Measurements from ENCODE around the gene REXO1. TPM values are rescaled to one million over a fixed set of nuclear protein-coding genes. Genes with fewer than 3 reads are reported as not detected.

REXO1 gene
- total and polyA plus RNA-seq, 9 of the 15 experiments (the other 6 are each of a cell fraction or from before 2014, with no cell fraction given), result 0.04 to 63.3 (median 15.8) TPM

- TF ChIP-seq, protein P1, sequence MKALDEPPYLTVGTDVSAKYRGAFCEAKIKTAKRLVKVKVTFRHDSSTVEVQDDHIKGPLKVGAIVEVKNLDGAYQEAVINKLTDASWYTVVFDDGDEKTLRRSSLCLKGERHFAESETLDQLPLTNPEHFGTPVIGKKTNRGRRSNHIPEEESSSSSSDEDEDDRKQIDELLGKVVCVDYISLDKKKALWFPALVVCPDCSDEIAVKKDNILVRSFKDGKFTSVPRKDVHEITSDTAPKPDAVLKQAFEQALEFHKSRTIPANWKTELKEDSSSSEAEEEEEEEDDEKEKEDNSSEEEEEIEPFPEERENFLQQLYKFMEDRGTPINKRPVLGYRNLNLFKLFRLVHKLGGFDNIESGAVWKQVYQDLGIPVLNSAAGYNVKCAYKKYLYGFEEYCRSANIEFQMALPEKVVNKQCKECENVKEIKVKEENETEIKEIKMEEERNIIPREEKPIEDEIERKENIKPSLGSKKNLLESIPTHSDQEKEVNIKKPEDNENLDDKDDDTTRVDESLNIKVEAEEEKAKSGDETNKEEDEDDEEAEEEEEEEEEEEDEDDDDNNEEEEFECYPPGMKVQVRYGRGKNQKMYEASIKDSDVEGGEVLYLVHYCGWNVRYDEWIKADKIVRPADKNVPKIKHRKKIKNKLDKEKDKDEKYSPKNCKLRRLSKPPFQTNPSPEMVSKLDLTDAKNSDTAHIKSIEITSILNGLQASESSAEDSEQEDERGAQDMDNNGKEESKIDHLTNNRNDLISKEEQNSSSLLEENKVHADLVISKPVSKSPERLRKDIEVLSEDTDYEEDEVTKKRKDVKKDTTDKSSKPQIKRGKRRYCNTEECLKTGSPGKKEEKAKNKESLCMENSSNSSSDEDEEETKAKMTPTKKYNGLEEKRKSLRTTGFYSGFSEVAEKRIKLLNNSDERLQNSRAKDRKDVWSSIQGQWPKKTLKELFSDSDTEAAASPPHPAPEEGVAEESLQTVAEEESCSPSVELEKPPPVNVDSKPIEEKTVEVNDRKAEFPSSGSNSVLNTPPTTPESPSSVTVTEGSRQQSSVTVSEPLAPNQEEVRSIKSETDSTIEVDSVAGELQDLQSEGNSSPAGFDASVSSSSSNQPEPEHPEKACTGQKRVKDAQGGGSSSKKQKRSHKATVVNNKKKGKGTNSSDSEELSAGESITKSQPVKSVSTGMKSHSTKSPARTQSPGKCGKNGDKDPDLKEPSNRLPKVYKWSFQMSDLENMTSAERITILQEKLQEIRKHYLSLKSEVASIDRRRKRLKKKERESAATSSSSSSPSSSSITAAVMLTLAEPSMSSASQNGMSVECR (CRISPR knock-in tag; IDR thresholded peaks at IDR 0.05), result peak; percentile 92
- TF ChIP-seq HDAC1 (IDR thresholded peaks at IDR 0.05) (peak; percentile 22 to 76; a peak in 2 of 4 replicates), ZNF174 (CRISPR knock-in tag; IDR thresholded peaks at IDR 0.05) (no peak), PML (IDR thresholded peaks at IDR 0.05; ENCODE audit: low read length) (no peak), EP300 (IDR thresholded peaks at IDR 0.05; ENCODE audit: low read length) (no peak), TAF7 (tag; IDR thresholded peaks at IDR 0.05) (no peak), RFX7 (CRISPR knock-in tag; IDR thresholded peaks at IDR 0.05) (no peak), TAF15 (IDR thresholded peaks at IDR 0.05; ENCODE audit: low read depth, low read length) (no peak), ZNF655 (CRISPR knock-in tag; IDR thresholded peaks at IDR 0.05) (no peak), FOSL1 (tag; conservative IDR thresholded peaks at IDR 0.05) (peak; percentile 36; the same call in 1 of the 2 replicates), PHF8 (IDR thresholded peaks at IDR 0.05; ENCODE audit: borderline replicate concordance, low read length) (peak; percentile 28; the same call in 1 of the 2 replicates)
- TF ChIP-seq, protein P2, sequence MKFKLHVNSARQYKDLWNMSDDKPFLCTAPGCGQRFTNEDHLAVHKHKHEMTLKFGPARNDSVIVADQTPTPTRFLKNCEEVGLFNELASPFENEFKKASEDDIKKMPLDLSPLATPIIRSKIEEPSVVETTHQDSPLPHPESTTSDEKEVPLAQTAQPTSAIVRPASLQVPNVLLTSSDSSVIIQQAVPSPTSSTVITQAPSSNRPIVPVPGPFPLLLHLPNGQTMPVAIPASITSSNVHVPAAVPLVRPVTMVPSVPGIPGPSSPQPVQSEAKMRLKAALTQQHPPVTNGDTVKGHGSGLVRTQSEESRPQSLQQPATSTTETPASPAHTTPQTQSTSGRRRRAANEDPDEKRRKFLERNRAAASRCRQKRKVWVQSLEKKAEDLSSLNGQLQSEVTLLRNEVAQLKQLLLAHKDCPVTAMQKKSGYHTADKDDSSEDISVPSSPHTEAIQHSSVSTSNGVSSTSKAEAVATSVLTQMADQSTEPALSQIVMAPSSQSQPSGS (CRISPR knock-in tag; IDR thresholded peaks at IDR 0.05), result no peak
- TF ChIP-seq, protein P3, sequence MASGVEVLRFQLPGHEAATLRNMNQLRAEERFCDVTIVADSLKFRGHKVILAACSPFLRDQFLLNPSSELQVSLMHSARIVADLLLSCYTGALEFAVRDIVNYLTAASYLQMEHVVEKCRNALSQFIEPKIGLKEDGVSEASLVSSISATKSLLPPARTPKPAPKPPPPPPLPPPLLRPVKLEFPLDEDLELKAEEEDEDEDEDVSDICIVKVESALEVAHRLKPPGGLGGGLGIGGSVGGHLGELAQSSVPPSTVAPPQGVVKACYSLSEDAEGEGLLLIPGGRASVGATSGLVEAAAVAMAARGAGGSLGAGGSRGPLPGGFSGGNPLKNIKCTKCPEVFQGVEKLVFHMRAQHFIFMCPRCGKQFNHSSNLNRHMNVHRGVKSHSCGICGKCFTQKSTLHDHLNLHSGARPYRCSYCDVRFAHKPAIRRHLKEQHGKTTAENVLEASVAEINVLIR (CRISPR knock-in tag; IDR thresholded peaks at IDR 0.05), result no peak
- TF ChIP-seq, protein P4, sequence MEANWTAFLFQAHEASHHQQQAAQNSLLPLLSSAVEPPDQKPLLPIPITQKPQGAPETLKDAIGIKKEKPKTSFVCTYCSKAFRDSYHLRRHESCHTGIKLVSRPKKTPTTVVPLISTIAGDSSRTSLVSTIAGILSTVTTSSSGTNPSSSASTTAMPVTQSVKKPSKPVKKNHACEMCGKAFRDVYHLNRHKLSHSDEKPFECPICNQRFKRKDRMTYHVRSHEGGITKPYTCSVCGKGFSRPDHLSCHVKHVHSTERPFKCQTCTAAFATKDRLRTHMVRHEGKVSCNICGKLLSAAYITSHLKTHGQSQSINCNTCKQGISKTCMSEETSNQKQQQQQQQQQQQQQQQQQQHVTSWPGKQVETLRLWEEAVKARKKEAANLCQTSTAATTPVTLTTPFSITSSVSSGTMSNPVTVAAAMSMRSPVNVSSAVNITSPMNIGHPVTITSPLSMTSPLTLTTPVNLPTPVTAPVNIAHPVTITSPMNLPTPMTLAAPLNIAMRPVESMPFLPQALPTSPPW (CRISPR knock-in tag; IDR thresholded peaks at IDR 0.05), result peak; percentile 70
- TF ChIP-seq, protein P5, sequence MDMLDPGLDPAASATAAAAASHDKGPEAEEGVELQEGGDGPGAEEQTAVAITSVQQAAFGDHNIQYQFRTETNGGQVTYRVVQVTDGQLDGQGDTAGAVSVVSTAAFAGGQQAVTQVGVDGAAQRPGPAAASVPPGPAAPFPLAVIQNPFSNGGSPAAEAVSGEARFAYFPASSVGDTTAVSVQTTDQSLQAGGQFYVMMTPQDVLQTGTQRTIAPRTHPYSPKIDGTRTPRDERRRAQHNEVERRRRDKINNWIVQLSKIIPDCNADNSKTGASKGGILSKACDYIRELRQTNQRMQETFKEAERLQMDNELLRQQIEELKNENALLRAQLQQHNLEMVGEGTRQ (CRISPR knock-in tag; IDR thresholded peaks at IDR 0.05), result no peak
Observed at GRCh38 chr19:1862424-1863327, 14.4 kb upstream of the REXO1 start (continued).

Data from K562 (cell line).